H1 (cell line): ENCODE data around the gene SLC6A12. TPM values are rescaled to one million over a fixed set of nuclear protein-coding genes. Genes with fewer than 3 reads are reported as not detected.

Source experiments
- CTCF ChIA-PET: fragments of 300-600 bp; sonication (Branson Sonifier 250); formaldehyde crosslinking; loops from one replicate; lab custom pipeline; 2021; ENCODE audit not compliant: partially characterized antibody; lab: Charles Lee
- POLR2A ChIA-PET: fragments of 300-600 bp; sonication (Branson Sonifier 250); formaldehyde crosslinking; loops from one replicate; lab custom pipeline; 2021; ENCODE audit warnings: inconsistent platforms; ENCODE audit not compliant: partially characterized antibody; lab: Charles Lee
- DNase-seq, 2 experiments: peaks; one replicate each; pipeline versions ENCODE4 v3.0.0 to v3.0.0-alpha.2; 2010 to 2022; ENCODE audit warnings: low spot score in 2 of 2, low read depth in 1 of 2, mixed read lengths in 1 of 2
- FAIRE-seq: peaks from 2 replicates; lab custom pipeline; 2011; peaks lifted over from hg19 to GRCh38; lab: Jason Lieb, UNC
- H2AFZ ChIP-seq: 2 replicates; pipeline ENCODE4 v1.8.1; 2012; ENCODE audit warnings: low read length, inconsistent platforms
- H2AK5ac ChIP-seq: 2 replicates; pipeline ENCODE4 v1.6.1; 2013; ENCODE audit warnings: low read depth, low read length
- H2BK120ac ChIP-seq: replicated peaks from 2 replicates; pipeline ENCODE3; 2013; ENCODE audit warnings: low read depth, low read length, inconsistent platforms
- H2BK12ac ChIP-seq: 2 replicates; pipeline ENCODE4 v1.6.1; 2013; ENCODE audit warnings: low read depth, low read length
- H2BK15ac ChIP-seq: 2 replicates; pipeline ENCODE4 v1.6.1; 2013; ENCODE audit warnings: low read length
- H2BK20ac ChIP-seq: 2 replicates; pipeline ENCODE4 v1.6.1; 2013; ENCODE audit warnings: low read length
- H2BK5ac ChIP-seq: 2 replicates; pipeline ENCODE4 v1.6.1; 2013; ENCODE audit warnings: low read depth, low read length
- H3K14ac ChIP-seq: 2 replicates; pipeline ENCODE4 v1.6.1; 2013; ENCODE audit warnings: inconsistent platforms; ENCODE audit not compliant: insufficient read length
- H3K18ac ChIP-seq: 2 replicates; pipeline ENCODE4 v1.6.1; 2013; ENCODE audit warnings: low read length; ENCODE audit errors: extremely low read depth
- H3K23ac ChIP-seq: 2 replicates; pipeline ENCODE4 v1.6.1; 2013; ENCODE audit warnings: inconsistent platforms; ENCODE audit not compliant: insufficient read length
- H3K23me2 ChIP-seq: 2 replicates; pipeline ENCODE4 v1.6.1; 2013; ENCODE audit warnings: low read depth, low read length
- H3K27ac ChIP-seq: 2 replicates; pipeline ENCODE4 v1.6.1; 2011; ENCODE audit warnings: low read depth, low read length, inconsistent platforms
- H3K27me3 ChIP-seq, 4 experiments: replicated peaks in 1 of 4; 1 replicate in 1 of 4; 2 replicates in 3 of 4; pipeline versions ENCODE4 v1.6.1 to v1.8.1; 2011 to 2013; ENCODE audit warnings: low read length in 3 of 4, mild to moderate bottlenecking in 3 of 4, inconsistent platforms in 2 of 4, mixed read lengths in 2 of 4, moderate library complexity in 1 of 4; ENCODE audit not compliant: control insufficient read depth in 3 of 4, insufficient read depth in 3 of 4; ENCODE audit errors: extremely low read depth in 1 of 4
- H3K36me3 ChIP-seq, 4 experiments: 2 replicates each; pipeline versions ENCODE4 v1.6.1 to v1.8.1; 2011 to 2013; ENCODE audit warnings: mild to moderate bottlenecking in 4 of 4, low read length in 3 of 4, moderate library complexity in 2 of 4, control low read depth in 1 of 4, inconsistent platforms in 1 of 4; ENCODE audit not compliant: insufficient read depth in 4 of 4, control insufficient read depth in 2 of 4
- H3K4ac ChIP-seq: replicated peaks from 2 replicates; pipeline ENCODE3; 2013; ENCODE audit warnings: low read length, low read depth, mixed read lengths, inconsistent platforms; ENCODE audit not compliant: insufficient read length
- H3K4me1 ChIP-seq, 4 experiments: replicated peaks in 1 of 4; 1 replicate in 1 of 4; 2 replicates in 3 of 4; pipeline versions ENCODE4 v1.6.1 to v1.8.1; 2011 to 2013; ENCODE audit warnings: low read length in 3 of 4, inconsistent platforms in 2 of 4, mixed read lengths in 1 of 4; ENCODE audit not compliant: insufficient read depth in 4 of 4, control insufficient read depth in 3 of 4
- H3K4me2 ChIP-seq, 2 experiments: 2 replicates each; pipeline versions ENCODE4 v1.6.1 to v1.8.1; 2011 to 2013; ENCODE audit warnings: low read depth in 2 of 2, low read length in 2 of 2, control low read depth in 1 of 2, inconsistent platforms in 1 of 2, mild to moderate bottlenecking in 1 of 2; ENCODE audit not compliant: insufficient read depth in 1 of 2
- H3K4me3 ChIP-seq, 4 experiments: fragments of 200-600, 300-600 bp in 1 of 4; sonication (generic), shearing (Covaris generic), sonication (Bioruptor Twin) in 1 of 4; 2 replicates each; pipeline versions ENCODE4 v1.5.1 to v1.8.1; 2011 to 2016; ENCODE audit warnings: low read length in 4 of 4, low read depth in 3 of 4, control low read depth in 2 of 4, inconsistent platforms in 2 of 4, mild to moderate bottlenecking in 2 of 4, mixed read lengths in 1 of 4, moderate library complexity in 1 of 4; ENCODE audit not compliant: insufficient read depth in 2 of 4; ENCODE audit errors: extremely low read depth in 1 of 4
- H3K56ac ChIP-seq: replicated peaks from 2 replicates; pipeline ENCODE3; 2013; ENCODE audit warnings: low read depth, mild to moderate bottlenecking, mixed read lengths, low read length, inconsistent platforms; ENCODE audit not compliant: insufficient read length
- H3K79me1 ChIP-seq: 2 replicates; pipeline ENCODE4 v1.6.1; 2013; ENCODE audit warnings: low read depth, low read length, control low read depth
- H3K79me2 ChIP-seq, 2 experiments: 2 replicates each; pipeline versions ENCODE4 v1.6.1 to v1.8.1; 2012 to 2013; ENCODE audit warnings: low read length in 2 of 2, mild to moderate bottlenecking in 2 of 2, inconsistent platforms in 1 of 2; ENCODE audit not compliant: insufficient read depth in 2 of 2, control insufficient read depth in 1 of 2
- H3K9ac ChIP-seq, 4 experiments: replicated peaks in 1 of 4; 1 replicate in 1 of 4; 2 replicates in 3 of 4; pipeline versions ENCODE4 v1.6.1 to v1.8.1; 2011 to 2013; ENCODE audit warnings: low read depth in 3 of 4, low read length in 3 of 4, control low read depth in 2 of 4, mild to moderate bottlenecking in 2 of 4, moderate library complexity in 2 of 4, inconsistent platforms in 1 of 4; ENCODE audit errors: extremely low read depth in 1 of 4
- H3K9me3 ChIP-seq, 2 experiments: 2 replicates each; pipeline versions ENCODE4 v1.6.1 to v1.8.1; 2012 to 2013; ENCODE audit warnings: mild to moderate bottlenecking in 2 of 2, moderate library complexity in 2 of 2, control low read depth in 1 of 2, inconsistent platforms in 1 of 2, low read depth in 1 of 2, low read length in 1 of 2, mixed read lengths in 1 of 2; ENCODE audit not compliant: insufficient read depth in 2 of 2
- H4K20me1 ChIP-seq, 2 experiments: replicated peaks in 1 of 2; 2 replicates each; pipeline versions ENCODE3 to v1.8.1; 2011 to 2013; ENCODE audit warnings: inconsistent platforms in 2 of 2, low read length in 2 of 2, mild to moderate bottlenecking in 1 of 2; ENCODE audit not compliant: insufficient read depth in 2 of 2, control insufficient read depth in 1 of 2
- H4K5ac ChIP-seq: 2 replicates; pipeline ENCODE4 v1.6.1; 2013; ENCODE audit warnings: low read length, low read depth, mixed read lengths, inconsistent platforms; ENCODE audit not compliant: insufficient read length
- H4K8ac ChIP-seq: 2 replicates; pipeline ENCODE4 v1.8.0; 2013; ENCODE audit warnings: mild to moderate bottlenecking, moderate library complexity, low read length, inconsistent platforms; ENCODE audit not compliant: insufficient read depth; ENCODE audit errors: extremely low read depth
- H4K91ac ChIP-seq: replicated peaks from 2 replicates; pipeline ENCODE3; 2013; ENCODE audit warnings: low read length, mixed read lengths, inconsistent platforms; ENCODE audit not compliant: insufficient read length
- ATF3 ChIP-seq: IDR thresholded peaks from 2 replicates; pipeline ENCODE4 v1.6.1; 2011; ENCODE audit warnings: low read depth, mild to moderate bottlenecking, low read length; ENCODE audit not compliant: insufficient read depth
- WGBS, 2 experiments: shearing (Covaris generic) in 1 of 2; methylation state at CpG; one replicate each; pipeline versions ENCODE4 v1.1.6 to v1.1.7; 2013 to 2015; ENCODE audit warnings: low lambda C conversion rate in 2 of 2, mixed read lengths in 2 of 2, inconsistent platforms in 1 of 2, low coverage in 1 of 2, missing lambda C conversion rate in 1 of 2; ENCODE audit not compliant: insufficient replicate concordance in 2 of 2, insufficient coverage in 1 of 2, insufficient read length in 1 of 2; ENCODE audit errors: extremely low coverage in 1 of 2, missing lambda C conversion rate in 1 of 2; 5-methylcytosine and 5-hydroxymethylcytosine counted together
- polyA plus RNA-seq, 7 experiments: library from polyadenylated mRNA; depleted of rRNA in 3 of 7; stranded (reverse) in 5 of 7; unstranded in 2 of 7; fragments of >200 nt in 5 of 7; fragments of 200-250 nt in 2 of 7; gene quantifications; 1 replicate in 5 of 7; 2 replicates in 1 of 7; 4 replicates in 1 of 7; pipeline versions ENCODE4 v1.2.1 to v1.2.3, GENCODE V29; 2011 to 2013; ENCODE audit warnings: missing spikeins in 2 of 7, mixed read lengths in 2 of 7
- total RNA-seq: library from RNA; stranded (reverse); fragmentation: NEBNext Ultra II Directional; extraction: Animal tissue kit (Norgen Biotek cat#: 25700); gene quantifications from 2 replicates; pipeline ENCODE4 v1.2.1, GENCODE V29; 2021

The SLC6A12 gene
- total and polyA plus RNA-seq, 2 of the 8 experiments (the other 6 are each of a cell fraction or from before 2014, with no cell fraction given): 0.70 to 1.1 TPM

- Histone ChIP-seq H3K14ac (no peak overlapping the region), H3K9ac (no peak overlapping the region), H3K79me2 (no peaks in the 10 kb centered on the region), H3K56ac (no peak overlapping the region), H4K5ac (no peak overlapping the region), H3K4ac (no peak overlapping the region), H4K8ac (peak overlapping the region; percentile 83), H3K27ac (no peak overlapping the region), H4K20me1 (no peaks in the 10 kb centered on the region), H2BK15ac (0 out of 2 replicates have a peak overlapping the region, but pooled peaks have one; percentile 16), H3K18ac (peak overlapping the region; percentile 32; the same call in 1 of the 2 replicates), H3K36me3 (no peaks in the 10 kb centered on the region), H2BK5ac (0 out of 2 replicates have a peak overlapping the region, but pooled peaks have one; percentile 16), H3K79me1 (no peaks in the 10 kb centered on the region), H2AFZ (no peak overlapping the region), H2BK12ac (0 out of 2 replicates have a peak overlapping the region, but pooled peaks have one; percentile 27), H3K27me3 (no peaks in the 10 kb centered on the region; a peak in 1 of 7 replicates), H3K23me2 (no peaks in the 10 kb centered on the region), H3K9me3 (no peaks in the 10 kb centered on the region), H4K91ac (no peak overlapping the region), H3K4me2 (no peak overlapping the region), H3K4me3 (no peak overlapping the region), H3K4me1 (peaks cover 0 to 12% (median 7%) of the 10 kb centered on the region in 4 experiments; a peak in 6 of 7 replicates), H2AK5ac (no peak overlapping the region), H2BK20ac (peak overlapping the region; percentile 80; the same call in 1 of the 2 replicates), H2BK120ac (no peak overlapping the region), H3K23ac (no peak overlapping the region)
- FAIRE-seq: no peak
- CTCF ChIA-PET: interaction anchor here (0.6 to 5.8 kb wide), 3 partner anchors 9 to 36 kb away, joined by 3 to 60 read pairs (median 36); no protein-coding TSS in a partner anchor
- POLR2A ChIA-PET: interaction anchor here (0.8 kb wide), 1 partner anchor 31 kb away, joined by 3 read pairs; no protein-coding TSS in a partner anchor
- no peak for DNase-seq
- 83% methylated on average over 13 of the region's 17 CpGs; no CpG with 5 or more reads in 1 of the 2 experiments for WGBS, 2 experiments
- no peak for TF ChIP-seq ATF3
Measured at GRCh38 chr12:181921-182320, 32.0 kb downstream of the SLC6A12 start.
